Mucosa of descending colon (tissue), 3 donors: Measurements from ENCODE around the gene KDM4B. TPM values are rescaled to one million over a fixed set of nuclear protein-coding genes. Genes with fewer than 3 reads are reported as not detected.

Source experiments
- ATAC-seq: fragments of 200-7000 bp; cut with Tn5 transposase; one replicate; pipeline ENCODE4 v1.9.1; 2020; ENCODE audit warnings: mild to moderate bottlenecking, moderate library complexity
- DNase-seq, 3 donors: peaks; one replicate each; pipeline ENCODE4 v3.0.0-alpha.2; 2020
- H3K36me3 ChIP-seq: fragments of 200-600 bp; one replicate; pipeline ENCODE4 v1.8.0; 2021; ENCODE audit warnings: low read depth, mild to moderate bottlenecking
- H3K4me1 ChIP-seq: fragments of 200-600 bp; one replicate; pipeline ENCODE4 v1.8.0; 2021; ENCODE audit warnings: low read depth, mild to moderate bottlenecking
- H3K4me3 ChIP-seq: fragments of 200-600 bp; one replicate; pipeline ENCODE4 v1.8.0; 2021; ENCODE audit warnings: mild to moderate bottlenecking
- H3K9me3 ChIP-seq: fragments of 200-600 bp; one replicate; pipeline ENCODE4 v1.8.0; 2021; ENCODE audit warnings: mild to moderate bottlenecking
- intact Hi-C, 2 donors: fragments of 100-400 bp; cut with DNase I in 1 of 2; cut with micrococcal nuclease in 1 of 2; formaldehyde crosslinking; loops; one replicate each; pipeline versions ENCODE4 v1.11.0 to v1.11.1; 2022; cut with DNase I, micrococcal nuclease
- total RNA-seq, 3 donors: library from RNA; stranded (reverse); fragmentation: NEBNext Ultra II Directional in 2 of 3; extraction: Animal tissue kit (Norgen Biotek cat#: 25700) in 2 of 3; gene quantifications; one replicate each; pipeline versions ENCODE4 v1.2.1 to v1.2.4, GENCODE V29; 2021 to 2023
- TF ChIP-seq, protein P1 (sequence below): fragments of 200-600 bp; IDR thresholded peaks from one replicate; pipeline ENCODE4 v1.8.0; 2022; ENCODE audit warnings: antibody characterized with exemption, mild to moderate bottlenecking
- donor health status: DM: no; HTN: no; CAD: no; lungs with moderate emphysema.
- donor health status: DM: no; HTN: no; CAD: no.
- donor health status: DM: no; HTN: yes; CAD: no.

Gene KDM4B
- total RNA-seq, 3 donors from 2014 or later: 42.7 to 53.8 (median 50.0) TPM

DNA sequence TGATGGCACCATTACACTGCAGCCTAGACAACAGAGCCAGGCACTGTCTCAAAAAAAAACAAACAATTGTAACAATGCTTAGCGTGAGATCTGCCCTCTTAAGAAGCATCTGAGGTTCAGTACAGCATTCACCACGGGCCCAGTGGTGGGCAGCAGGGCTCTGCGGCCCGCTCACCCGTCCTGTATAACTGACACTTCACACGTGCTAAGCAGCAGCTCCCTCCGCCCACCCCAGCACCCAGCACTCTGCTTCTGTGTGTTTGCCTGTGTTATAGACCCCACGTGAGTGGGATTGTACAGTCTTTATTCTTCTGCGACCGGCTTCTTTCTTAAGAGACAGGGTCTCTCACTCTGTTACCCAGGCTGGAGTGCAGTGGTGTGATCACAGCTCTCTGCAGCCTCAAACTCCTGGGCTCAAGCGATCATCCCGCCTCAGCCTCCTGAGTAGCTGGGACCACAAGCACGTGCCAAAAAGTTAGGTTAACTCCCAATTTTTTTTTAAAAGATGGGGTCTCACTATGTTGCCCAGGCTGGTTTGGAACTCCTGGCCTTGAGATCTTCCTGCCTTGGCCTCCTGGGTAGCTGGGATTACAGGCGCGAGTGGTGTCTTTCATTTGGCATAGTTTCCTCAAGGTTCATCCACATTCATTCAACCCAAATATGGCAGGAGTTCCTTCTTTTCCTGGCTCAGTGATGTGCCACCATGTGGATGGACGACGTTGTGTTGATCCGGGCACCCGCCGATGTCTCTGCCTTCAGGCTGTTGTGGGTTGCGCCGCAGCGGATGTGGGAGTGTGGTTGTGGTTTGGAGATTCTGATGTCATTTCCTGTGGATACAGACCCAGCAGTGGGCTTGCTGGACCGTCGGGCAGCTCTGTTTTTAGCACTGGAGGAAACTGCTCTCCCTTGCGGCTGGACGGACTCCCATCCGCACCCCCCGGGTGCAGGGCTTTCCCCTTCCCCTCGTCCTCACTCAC, 170.0 kb downstream of the KDM4B start:
- peak; percentile 63 to 84 (median 72) for DNase-seq
- H3K4me1 ChIP-seq: no peaks in the 10 kb centered on the region
- TF ChIP-seq, protein P1, sequence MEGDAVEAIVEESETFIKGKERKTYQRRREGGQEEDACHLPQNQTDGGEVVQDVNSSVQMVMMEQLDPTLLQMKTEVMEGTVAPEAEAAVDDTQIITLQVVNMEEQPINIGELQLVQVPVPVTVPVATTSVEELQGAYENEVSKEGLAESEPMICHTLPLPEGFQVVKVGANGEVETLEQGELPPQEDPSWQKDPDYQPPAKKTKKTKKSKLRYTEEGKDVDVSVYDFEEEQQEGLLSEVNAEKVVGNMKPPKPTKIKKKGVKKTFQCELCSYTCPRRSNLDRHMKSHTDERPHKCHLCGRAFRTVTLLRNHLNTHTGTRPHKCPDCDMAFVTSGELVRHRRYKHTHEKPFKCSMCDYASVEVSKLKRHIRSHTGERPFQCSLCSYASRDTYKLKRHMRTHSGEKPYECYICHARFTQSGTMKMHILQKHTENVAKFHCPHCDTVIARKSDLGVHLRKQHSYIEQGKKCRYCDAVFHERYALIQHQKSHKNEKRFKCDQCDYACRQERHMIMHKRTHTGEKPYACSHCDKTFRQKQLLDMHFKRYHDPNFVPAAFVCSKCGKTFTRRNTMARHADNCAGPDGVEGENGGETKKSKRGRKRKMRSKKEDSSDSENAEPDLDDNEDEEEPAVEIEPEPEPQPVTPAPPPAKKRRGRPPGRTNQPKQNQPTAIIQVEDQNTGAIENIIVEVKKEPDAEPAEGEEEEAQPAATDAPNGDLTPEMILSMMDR: no peak
- no peak overlapping the region for H3K4me3 ChIP-seq
- intact Hi-C loops: no loop called here
- no peaks in the 10 kb centered on the region for H3K36me3 ChIP-seq
- peak; percentile 57 for ATAC-seq
- no peaks in the 10 kb centered on the region for H3K9me3 ChIP-seq

DNA sequence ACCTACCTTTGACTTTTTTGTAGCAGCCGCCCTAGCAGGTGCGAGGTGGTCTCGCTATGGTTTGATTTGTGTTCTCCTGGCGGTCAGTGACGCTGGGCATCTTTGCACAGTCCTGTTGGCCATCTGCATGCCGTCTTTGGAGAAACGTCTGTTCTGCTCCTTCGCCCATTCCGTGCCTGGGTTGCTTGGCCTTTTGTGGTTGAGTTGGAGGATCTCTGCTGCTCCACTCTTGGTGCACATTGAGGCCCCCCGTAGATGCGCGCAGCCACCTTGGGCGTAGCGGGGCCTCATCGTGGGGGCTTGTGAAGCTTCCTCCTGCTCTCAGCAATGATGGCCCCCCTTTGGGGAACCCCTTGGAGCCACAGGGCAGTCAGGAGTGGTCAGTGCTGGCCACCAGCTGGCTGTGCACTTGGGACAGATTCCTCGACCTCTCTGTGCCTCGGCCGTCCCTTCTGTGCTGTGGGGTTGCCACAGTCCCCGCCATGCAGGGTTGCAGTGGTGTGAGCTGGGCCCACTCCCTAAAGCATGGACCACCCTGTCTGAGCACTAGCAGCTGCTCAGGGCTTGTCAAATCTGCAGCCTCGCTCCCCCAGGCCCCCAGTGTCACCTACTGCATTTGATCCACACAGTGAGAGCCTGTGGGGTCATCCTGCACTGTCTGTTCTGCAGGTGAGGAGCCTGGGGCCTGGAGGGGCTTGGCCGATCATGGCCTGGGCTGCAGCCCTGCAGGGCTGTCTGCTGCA, 170.8 kb downstream of the KDM4B start:
- TF ChIP-seq, protein P1: no peak
- no peaks in the 10 kb centered on the region for H3K36me3 ChIP-seq
- DNase-seq (peak in 2 of 3 donors; percentile 21 to 37), ATAC-seq (no peak)
- no peaks in the 10 kb centered on the region for H3K9me3 ChIP-seq
- H3K4me1 ChIP-seq: no peaks in the 10 kb centered on the region
- H3K4me3 ChIP-seq: no peak overlapping the region
- intact Hi-C loops: no loop called here

DNA sequence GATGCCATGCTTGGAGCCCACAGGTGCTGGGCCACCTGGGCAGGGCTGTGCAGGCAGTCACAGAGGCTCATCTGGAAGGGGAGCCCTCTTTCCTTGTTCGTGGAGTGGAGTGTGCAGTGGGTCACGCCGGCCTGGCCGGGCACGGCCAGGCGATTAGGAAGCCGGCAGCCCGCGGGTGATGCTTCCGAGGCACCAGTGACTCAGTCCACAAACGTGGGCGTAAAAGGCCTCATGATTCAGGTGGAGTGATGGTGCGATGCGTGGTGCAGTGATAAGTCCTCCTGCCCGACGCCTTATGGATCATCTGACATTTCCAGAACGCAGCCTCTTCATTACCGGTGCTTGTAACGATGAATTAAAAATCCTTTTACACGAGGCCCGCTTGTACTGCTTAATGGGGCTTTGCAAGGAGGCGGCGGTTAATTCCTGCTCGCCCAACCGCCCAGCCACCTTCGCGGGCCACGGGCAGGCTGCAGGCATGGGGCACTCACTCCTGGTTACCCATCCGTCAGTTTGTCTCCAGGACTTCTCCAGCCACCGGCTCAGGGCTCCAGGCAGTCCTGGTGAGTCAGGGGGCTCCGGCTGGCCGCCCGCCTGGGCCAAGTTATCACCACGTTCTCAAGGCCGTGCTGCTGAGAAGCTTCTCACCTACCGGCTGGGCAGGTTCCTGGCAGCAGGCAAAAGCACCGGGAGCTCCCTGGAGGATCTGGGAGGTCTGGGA, 172.4 kb downstream of the KDM4B start:
- no peaks in the 10 kb centered on the region for H3K36me3 ChIP-seq
- no peak for ATAC-seq

DNA sequence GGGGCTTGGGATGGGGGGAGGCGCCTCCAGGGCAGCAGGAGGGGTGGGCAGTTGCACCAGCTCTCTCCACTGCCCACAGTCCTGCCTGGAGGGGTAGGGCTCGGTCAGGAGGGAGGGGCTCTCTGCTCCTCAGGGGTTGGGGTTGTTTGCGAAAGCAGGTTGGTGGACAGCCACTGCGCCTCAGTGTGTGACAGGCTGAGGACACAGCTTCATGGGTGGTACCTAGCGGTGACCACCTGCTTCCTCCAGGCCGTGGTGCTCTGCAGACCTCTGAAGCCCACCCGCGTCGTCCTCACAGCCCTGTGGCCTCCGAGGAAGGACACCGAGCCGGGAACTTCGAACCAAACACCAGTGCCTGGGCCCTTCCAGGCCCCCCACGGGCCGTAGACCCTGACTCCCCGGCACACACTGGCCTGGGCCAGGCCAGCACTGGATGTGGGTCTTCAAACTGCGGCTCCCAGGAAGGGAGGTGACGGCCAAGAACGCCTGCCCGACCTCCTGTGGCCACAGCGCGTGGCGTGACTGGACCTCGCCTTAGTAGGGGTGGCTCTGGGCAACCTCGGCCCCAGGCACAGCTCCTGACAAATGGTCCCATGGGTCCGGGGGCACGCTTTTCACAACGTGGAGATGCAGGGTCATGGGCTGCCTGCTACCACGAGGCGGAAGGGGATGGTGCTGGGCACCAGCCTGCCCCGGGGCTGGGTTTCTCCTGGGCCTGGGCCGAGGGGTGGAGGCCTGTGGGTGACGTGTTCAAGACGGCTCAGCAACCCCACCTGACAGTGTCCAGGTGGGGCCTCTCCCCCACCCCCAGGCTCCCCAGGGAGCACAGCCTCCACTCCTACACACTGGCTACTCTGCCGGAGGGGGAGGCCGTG, 173.2 kb downstream of the KDM4B start:
- ATAC-seq (no peak), DNase-seq (peak in 2 of 3 donors; percentile 18 to 50)
- no peaks in the 10 kb centered on the region for H3K4me1 ChIP-seq
- TF ChIP-seq, protein P1: no peak
- intact Hi-C loops: no loop called here
- no peak overlapping the region for H3K4me3 ChIP-seq
- H3K9me3 ChIP-seq: no peaks in the 10 kb centered on the region
- H3K36me3 ChIP-seq: no peaks in the 10 kb centered on the region

More for the DNA sequence above, 172.4 kb downstream of the KDM4B start:
- TF ChIP-seq, protein P1: no peak
- Histone ChIP-seq H3K4me3 (no peak overlapping the region), H3K9me3 (no peaks in the 10 kb centered on the region), H3K4me1 (no peaks in the 10 kb centered on the region)
- intact Hi-C loops: no loop called here
- DNase-seq: peak in 2 of 3 donors; percentile 17 to 43

DNA sequence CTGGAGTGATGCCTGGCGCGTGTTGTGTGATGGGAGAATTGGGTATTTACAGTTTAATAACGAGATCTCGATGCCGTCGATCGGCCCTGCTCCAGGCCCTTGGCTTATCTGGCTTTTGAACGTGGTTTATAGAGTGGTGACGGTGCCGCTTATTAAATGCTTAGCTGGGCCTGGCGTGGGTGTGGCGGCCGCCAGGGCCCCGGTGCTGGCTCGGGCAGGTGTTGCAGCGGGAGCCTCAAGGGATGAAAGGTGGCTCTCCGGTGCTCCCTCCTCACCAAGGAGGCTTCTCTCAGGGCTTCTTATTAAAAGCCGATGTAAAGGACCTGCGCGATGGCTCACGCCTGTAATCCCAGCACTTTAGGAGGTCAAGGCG, 173.8 kb downstream of the KDM4B start:
- TF ChIP-seq, protein P1: no peak
- Histone ChIP-seq H3K9me3 (no peaks in the 10 kb centered on the region), H3K4me3 (no peak overlapping the region), H3K4me1 (no peaks in the 10 kb centered on the region), H3K36me3 (no peaks in the 10 kb centered on the region)
- no peak for ATAC-seq
- intact Hi-C loops: no loop called here
- DNase-seq: no peak
